HG03175 (cell line): ENCODE data around the gene BORCS6.
A peak's percentile ranks its signal among the peaks of the same experiment; 100 is the strongest.
"Not testable (repeated sequence)": the region's sequence is repeated elsewhere in the genome, so short reads cannot be mapped to it uniquely, and the experiment has no call there.

Experiments
- ATAC-seq: cut with Tn5 transposase; IDR thresholded peaks from one replicate; pipeline ENCODE4 v1.9.1; 2021; ENCODE audit warnings: mild to moderate bottlenecking, moderate library complexity; ENCODE audit not compliant: unreplicated experiment

BORCS6 gene

GRCh38 chr17:8175795-8176196 lies 14.2 kb downstream of the BORCS6 start:
- ATAC-seq, result peak; percentile 3

- no peak for ATAC-seq
Observed at GRCh38 chr17:8173871-8174322, 16.1 kb downstream of the BORCS6 start.

DNA sequence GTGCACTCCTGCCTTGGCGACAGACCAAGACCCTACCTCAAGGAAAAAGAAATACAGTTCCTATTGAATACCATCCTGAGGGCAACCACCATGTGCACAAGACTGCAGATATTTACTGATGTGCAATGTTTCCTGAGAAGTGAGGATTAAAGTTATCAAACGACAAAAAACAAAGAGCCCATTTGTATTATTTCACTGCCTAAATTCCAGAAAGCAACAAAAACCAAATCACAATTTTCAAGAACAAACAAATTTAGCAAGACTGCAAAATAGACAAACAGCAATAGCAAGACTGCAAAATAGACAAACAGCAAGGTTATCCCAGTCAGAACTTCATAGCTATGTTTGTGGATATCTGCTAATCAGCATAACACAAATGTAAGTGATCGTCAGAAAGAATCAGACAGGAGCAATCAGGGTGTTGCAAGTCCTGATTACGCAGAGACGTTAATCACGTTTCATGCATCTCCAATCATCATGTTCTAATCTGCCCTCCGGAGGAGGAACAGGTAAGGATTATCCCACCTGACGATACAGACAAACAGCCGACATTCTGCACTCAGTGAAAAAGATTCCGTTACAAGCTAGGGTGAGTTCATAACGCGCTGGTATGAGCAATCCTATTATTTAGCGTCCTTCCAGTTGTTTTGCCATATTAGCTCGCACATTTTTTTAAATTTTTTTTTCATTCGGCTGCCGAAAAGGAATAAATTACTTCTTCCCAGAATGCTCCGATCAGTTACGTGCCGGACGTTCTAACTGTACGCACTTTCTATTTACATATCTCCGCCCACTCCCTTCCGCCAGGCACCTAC lies 16.7 kb downstream of the BORCS6 start:
- peak; percentile 68 for ATAC-seq

- ATAC-seq, result not testable (repeated sequence)
Observed at GRCh38 chr17:8170186-8170585, 19.8 kb downstream of the BORCS6 start.

- ATAC-seq, result no peak
Observed at GRCh38 chr17:8167526-8167925, 22.5 kb downstream of the BORCS6 start.

GRCh38 chr17:8166731-8167130 lies 23.2 kb downstream of the BORCS6 start:
- no peak for ATAC-seq

- ATAC-seq, result no peak
Observed at GRCh38 chr17:8164815-8165131, 25.2 kb downstream of the BORCS6 start.

DNA sequence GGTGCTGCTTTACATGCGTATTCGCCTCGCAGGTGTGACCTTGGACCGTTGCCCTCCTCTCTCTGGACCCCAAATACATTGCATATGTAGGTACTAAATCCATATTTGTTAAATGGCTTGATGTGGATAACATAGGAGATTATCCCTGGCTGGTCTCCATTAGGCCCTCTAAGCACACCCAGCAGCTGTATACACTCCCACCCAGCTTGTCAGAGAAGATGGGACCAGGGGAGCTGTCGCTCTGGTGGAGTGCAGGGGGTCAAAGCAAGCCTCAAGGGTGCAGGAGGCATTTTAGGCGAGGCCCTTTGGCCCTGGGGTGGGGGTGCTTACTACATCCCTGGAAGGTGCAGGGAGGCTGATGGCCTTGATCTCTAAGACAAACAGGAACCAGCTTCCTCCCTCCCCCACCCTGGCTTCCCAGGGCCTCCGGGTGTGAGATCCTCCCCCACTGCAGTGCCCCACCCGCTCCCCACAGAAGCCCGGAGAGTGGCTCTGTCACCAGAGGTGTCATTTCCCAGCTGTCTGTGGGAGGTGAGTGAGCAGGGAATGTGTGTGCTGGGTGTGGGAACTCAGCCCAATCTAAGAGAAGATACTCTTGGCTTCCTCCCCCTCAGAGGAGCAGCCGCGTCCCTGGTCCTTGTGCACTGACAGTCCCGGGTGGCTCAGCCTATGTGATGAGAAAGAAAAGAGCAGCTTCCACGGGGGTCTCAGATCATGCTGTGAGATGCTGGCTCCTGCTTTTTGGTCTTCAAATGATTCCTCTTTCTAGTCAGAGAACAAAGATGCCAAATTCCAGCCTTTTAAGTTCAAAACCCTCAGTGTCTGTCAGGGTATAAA lies 25.8 kb downstream of the BORCS6 start:
- no peak for ATAC-seq

DNA sequence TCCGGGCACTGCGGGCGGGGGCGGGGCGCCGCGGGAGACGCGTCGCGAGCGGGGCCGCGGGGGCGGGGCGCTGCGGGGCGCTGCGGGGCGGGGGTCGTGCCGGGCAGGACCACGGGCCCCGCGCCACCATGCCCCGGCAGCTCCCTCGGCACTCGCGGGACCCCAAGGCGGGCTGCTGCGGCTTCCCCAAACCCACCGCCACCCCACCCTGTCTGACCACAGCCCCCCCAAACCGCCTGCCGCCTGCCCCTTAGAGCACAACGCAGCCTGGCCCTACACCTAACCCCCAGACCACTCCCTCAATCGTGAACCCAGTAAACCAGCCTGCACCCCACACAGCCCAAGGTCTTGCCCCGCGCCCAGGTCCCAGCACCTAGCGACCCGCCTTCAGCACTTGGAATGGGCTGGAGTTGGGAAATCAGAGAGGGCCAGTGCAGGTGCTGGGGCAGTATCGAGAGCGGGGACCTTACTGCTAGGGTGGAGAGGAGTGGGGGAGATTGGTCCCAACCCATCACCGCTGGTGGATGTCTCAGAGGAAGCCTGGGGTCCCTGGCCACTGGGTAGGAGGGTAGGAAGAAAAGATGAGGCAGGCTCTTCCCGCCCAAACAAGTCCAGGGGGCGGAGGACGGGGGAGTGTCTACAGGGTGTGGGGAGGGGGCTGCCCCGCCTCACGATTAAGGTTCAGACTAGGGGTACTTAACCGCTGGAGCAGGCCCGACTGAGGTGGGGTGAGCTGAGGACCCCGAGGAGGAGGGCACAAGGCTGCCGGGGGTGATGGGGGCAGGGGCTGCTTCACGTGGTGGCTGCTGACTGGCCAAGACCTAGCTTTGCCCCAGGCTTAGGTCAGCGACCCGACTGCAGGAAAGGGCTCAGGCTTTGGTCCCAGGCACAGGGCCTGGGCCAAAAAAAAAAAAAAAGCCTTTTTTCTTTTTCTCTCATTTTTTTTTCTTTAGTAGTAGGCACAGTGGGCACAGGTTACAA lies 26.7 kb downstream of the BORCS6 start:
- peak; percentile 13 for ATAC-seq

DNA sequence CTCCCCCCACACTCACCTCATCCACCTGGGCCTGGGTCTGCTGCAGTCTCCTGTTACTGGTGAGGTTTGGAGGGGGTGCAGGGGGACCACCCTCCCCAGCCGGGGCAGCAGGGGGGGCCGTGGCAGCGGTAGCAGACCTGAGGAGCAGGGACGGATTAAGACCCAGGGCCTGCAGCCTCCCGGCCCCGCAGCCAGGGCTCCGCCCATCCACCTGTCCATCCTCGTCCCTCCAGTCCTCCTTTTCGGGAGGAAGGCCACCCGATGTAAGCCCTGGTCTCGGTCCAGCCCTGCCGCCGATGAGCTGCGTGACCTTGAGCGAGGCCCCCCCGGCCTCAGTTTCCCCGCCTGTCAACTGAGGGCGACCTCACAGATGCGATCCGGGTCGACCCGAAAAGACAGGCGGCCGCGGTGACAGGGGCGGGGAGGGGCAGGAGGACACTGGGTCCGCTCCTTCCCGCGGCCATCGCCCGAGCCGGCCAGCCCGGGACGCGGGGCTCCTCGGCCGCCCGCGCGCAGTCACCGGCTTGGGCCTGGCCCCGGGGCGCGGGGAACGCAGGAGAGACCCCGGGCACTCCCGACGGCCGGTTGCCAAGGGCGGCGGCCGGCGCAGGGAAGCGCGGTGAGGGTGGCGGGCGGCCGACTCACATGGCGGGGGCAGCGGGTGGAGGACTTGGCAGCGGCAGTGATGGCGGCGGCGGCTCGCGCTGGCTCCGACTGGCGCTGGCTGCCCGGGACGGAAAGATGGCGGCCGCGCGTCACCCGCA lies 27.6 kb downstream of the BORCS6 start, which contains the start of gene VAMP2:
TSS of gene VAMP2 (minus strand) at position 716 of the 764 bp plus-strand sequence. CDS start at position 647, 69 bp downstream.
- ATAC-seq, result peak; percentile 62

DNA sequence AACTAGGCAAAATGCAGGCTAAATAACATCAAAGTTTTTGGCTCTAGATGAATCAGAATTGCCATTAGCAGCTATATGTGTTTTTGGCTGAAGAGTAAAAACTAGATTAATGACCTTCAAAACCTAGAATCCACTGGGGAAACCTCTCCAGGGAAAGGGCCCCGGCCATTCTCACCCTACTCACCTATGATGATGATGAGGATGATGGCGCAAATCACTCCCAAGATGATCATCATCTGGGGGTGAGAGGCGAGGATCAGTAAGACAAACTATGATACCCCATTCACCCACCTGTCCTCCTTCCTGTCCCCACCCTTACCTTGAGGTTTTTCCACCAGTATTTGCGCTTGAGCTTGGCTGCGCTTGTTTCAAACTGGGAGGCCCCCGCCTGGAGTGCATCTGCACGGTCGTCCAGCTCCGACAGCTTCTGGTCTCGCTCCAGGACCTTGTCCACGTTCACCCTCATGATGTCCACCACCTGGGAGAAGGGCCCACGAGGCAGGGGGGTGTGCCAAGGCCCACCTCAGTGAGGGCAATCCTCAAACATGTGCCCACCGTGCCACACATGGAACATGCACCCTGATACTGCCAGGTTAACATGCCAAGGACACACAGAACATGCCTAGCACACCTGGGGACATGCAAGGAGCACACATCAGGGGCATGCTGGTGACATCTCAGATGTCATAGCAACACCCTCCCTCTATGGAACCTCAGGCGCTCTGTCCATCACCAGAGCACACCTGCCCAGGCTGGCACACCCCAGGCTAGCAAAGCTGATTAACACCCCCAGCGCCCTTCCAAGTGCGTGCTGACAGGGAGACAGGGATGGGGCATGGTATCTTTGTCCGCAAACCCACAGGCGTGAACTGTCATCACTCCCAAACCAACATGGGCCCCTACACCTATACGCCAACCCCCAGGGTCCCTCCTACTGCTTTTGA lies 28.4 kb downstream of the BORCS6 start:
- ATAC-seq, result no peak

GRCh38 chr17:8160741-8161221 lies 29.2 kb downstream of the BORCS6 start:
- no peak for ATAC-seq

DNA sequence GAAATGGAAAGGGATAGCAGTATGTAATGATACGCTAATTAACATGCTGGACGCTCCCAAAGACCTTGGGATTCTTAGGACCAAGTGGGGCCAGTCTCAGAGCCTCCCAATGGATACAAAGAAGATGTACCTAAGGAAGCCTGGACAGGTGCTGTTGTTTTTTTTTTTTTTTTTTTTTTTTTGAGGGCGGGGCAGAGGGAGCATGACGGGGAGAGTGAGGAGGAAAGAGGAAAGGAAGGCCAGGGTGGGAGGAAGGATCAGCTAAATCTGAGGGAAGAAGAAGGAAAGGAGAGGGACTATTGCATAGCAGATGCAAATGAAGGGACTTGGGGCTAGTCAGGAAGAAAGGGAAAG lies 29.8 kb downstream of the BORCS6 start:
- ATAC-seq, result no peak

- no peak for ATAC-seq
Observed at GRCh38 chr17:8159459-8160223, 30.3 kb downstream of the BORCS6 start.

- no peak for ATAC-seq
Observed at GRCh38 chr17:8159032-8159400, 31.0 kb downstream of the BORCS6 start.

DNA sequence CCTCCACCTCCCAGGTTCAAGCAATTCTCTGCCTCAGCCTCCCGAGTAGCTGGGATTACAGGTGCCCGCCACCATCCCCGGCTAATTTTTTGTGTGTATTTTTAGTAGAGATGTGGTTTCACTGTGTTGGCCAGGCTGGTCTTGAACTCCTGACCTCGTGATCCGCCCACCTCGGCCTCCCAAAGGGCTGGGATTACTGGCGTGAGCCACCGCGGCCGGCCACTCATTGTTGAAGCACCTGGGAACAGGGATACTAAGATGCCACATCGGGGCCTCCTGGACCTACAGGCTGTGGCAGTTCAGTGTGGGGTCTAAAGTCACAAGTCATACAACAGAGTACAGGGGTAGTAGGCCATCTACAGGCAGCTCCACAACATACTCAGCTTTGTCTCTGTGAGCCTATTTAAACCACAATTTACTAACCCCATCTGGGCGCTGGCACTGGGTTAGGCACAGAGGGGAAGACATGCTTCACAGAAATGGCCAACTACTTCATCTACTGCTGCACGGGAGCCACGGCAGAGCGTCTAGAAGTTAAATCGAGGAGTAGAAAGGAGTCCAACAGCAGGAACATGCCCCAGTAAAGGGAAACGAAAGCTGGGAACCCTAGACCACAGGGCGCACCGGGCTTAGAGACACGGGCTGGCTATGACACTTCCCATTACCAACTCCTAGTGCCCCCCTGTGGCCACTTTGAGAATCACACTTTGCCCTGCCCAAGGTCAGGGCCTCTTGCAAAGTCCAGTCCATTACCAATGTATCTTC lies 31.5 kb downstream of the BORCS6 start:
- ATAC-seq, result no peak

DNA sequence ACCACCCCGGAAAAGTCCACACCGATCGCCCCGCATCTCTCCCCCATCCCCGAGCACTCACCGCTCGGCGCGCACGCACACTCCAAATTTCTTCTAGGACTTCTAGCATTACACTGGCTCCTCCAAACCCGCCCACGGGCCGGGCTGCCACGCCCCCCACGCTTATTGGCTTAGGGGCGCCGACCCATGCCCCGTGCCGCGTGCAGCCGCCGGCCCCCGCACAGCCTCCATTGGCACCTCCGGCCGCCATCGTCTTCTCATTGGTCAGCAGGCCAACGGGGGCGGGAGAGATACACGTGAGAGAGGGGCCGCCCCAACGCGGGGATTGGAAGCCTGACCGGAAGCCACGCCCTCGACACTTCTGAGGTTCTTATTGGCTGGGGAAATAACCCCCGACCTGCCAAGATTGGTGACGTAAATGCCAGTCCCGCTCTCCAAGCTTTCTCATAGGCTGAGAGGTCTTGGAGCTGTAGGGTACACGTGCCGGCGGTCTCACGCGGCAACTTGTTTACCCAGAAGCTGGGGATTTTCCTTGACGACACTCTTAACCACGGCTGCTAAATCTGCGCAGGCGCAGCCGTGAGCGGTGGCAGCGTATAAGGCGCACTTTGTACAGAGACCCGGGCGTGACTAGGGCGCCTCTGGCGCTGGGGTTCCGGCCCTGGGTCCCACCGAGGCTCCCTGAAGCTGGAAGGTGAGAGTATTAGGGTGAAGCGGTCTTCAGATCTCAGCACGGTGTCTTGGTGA lies 33.6 kb downstream of the BORCS6 start:
- peak; percentile 78 for ATAC-seq
